Bone marrow (tissue), 2 donors: ENCODE data around the gene CADM4.

Experiments
- DNase-seq, 2 donors: peaks; one replicate each; lab custom pipeline; 2025; lab: John Stamatoyannopoulos, UW

The CADM4 gene

DNA sequence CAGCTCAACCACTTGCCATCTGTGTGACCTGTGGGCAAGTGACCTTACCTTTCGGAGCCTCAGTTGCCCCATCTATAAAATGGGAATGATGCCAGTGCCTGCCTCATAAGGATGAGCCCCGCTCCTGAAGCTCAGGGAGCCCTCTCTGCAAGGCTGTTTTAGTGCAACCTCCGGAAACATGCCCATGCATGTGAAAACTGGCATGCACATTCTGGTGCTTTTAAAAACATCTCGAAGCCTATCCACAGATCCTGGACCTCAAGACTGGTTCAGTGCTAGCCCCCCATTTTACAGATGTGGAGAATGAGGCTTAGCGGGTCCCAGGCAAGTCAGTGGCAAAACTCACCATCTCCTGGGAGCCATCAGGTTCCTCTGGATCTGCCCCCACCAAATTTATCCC, 5.6 kb downstream of the CADM4 start:
- no peak for DNase-seq

DNA sequence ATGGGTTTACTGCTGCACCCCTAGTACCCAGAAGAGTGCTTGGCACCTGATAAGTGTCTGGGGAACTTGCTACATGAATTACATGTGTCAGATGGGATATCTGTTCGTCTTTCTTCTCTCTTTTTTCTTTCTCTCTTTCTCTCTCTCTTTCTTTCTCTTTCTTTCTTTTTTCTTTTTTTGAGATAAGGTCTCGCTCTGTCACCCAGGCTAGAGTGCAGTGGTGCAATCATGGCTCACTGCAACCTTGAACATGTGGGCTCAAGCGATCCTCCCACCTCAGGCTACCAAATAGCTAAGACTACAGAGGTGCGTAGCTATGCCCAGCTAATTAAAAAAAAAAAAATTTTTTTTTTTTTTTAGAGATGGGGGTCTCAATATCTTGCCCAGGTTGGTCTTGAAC, 6.1 kb downstream of the CADM4 start:
- DNase-seq, result no peak

DNA sequence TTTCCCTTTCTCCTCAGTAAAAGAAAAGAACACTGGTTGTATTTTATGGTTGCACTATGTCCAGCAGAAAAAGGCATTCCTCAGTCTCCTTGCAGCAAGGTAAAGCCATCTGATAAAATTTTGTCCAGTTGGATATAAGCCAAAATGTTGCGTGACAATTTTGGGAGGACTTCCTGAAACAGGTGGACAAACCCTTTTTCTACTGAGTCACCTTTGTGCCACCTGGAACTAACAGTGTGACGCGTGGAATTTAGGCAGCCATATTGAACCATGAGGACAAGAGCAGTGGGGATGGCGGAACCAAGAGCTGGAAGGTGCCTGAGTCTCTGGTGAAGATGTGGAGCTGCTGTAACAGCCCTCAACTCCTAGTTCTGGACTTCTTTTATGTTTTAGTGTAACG, 8.2 kb downstream of the CADM4 start:
- no peak for DNase-seq

- DNase-seq, result no peak
These were observed 10.9 kb downstream of the CADM4 start for GRCh38 chr19:43628646-43629326.

- DNase-seq, result no peak
These were observed 12.8 kb downstream of the CADM4 start for GRCh38 chr19:43626838-43627237.

DNA sequence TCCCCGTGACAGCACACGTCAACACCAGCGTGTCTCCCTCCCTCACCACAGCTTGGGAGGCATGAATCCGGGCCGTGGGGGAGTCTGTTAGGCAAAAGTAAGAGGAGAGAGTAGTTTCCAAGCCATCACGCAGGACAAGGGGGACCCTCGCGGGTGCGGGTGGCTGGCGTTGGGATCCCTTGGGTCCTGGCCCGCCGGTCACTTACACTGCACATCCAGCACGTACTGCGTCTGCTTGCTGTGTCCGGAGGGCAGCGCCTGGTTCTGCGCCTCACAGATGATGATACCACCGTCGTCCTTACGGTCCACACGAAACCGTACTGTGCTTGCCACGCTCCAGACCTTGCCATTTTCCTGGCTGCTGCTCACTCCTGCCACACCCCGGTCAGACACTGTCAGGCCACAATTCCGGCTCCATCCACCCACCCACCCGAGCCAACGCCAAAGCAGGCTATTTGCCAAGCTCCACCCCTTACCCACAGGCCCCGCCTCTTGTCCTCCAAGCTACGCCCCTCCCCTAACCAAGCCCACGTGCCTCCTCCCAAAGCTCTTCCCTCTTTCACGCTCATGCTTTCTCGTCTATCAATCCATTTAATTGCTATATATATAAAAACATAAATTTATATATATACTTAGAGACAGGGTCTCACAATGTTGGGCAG, 13.6 kb downstream of the CADM4 start:
- DNase-seq, result no peak

- DNase-seq, result no peak
These were observed 14.7 kb downstream of the CADM4 start for GRCh38 chr19:43624933-43625332.

DNA sequence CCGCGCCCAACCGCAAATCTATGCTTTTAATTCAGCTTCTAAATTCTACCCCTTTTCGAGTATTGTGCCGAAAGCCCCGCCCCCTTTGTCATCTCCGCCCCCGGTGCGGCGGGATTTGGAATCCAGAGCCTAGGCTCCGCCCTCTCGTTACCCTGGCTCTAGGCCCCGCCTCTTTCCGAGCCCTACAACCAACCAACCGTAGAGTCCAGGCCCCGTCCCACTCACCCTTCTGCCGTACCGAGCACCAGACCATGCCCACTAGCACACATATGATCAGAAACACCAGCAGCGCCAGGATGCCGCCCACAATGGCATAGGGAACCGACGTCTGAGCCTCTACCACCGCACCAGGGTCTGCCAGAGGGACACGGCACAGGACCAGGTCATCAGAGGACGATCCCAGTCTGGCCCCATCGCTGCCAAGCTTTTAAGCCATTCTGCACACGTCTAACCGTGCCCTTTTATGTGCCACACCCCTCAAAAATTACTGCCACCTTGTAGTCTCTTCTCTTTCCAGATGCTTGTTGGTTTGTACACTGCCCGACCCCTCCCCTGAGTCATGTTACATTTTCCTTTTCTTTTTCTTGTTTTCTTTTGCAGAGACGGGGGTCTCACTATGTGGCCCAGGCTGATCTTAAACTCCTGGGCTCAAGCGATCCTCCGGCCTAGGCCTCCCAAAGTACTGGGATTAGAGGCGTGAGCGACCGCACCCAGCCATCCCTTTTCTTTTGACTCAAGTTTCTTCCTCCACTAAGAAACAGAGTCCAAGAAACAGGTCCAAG, 15.6 kb downstream of the CADM4 start:
- no peak for DNase-seq

- DNase-seq, result no peak
These were observed 16.7 kb downstream of the CADM4 start for GRCh38 chr19:43622956-43623355.

DNA sequence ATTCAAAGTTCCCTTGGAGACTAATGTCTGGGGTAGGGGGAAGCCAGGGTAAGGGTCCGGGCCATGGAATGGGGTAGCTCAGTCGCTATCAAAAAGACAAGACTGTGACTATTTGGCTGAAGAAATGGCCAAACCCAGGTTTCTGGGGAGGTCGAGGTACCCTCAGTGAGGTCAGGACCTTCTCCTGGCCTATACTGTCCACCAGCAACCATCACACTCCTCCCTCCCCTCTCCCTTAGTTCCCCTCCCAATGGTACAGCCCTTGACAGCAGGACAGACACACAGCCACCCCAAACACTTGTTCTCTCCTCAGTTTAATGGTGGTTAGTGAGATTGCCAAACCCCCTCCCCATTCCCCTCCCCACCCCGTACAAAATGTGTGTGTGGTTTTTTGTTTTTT, 17.6 kb downstream of the CADM4 start:
- DNase-seq, result no peak

DNA sequence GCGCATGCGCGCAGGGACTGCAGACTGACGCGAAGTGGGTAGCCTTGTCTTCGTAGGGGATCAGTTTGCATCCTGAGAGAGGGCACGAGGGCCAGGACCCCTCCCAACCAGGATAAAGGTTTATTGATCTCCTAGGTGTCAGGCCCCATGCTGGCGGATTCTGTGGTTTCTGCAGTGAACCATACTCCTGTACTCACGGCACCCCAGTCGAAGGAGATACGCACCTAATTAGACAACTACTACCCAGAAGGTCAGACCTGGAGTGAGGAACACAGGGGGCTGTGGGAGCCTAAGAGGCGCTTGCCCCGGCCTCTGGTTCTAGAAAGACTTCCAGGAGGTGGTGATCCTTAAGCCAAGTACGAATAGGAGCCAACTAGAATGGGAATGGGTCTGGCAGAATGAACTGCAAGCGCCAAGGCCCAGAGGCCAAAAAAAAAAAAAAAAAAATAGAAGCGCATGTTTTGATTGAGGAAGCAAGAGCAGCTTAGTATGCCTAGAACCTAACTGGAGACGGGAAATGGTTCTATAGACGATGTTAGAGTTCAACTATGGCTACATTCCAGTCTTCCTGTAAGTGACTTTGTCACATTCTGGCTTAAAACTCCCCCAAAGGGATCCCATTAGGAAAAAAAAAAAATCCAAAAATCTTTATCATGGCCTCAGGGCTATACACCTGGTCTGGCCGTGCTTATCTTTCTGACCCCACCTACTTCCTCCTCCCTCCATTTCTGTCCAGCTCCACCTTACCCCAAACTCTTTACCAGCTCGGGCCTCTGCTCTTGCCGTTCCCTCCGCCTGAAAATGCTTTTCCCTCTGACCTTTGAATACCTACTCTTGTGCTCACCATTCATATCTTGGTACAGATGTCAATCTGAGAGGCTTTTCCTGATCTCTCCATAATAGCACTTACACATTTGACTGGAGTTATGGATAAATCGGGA, 19.3 kb downstream of the CADM4 start:
- DNase-seq, result no peak

DNA sequence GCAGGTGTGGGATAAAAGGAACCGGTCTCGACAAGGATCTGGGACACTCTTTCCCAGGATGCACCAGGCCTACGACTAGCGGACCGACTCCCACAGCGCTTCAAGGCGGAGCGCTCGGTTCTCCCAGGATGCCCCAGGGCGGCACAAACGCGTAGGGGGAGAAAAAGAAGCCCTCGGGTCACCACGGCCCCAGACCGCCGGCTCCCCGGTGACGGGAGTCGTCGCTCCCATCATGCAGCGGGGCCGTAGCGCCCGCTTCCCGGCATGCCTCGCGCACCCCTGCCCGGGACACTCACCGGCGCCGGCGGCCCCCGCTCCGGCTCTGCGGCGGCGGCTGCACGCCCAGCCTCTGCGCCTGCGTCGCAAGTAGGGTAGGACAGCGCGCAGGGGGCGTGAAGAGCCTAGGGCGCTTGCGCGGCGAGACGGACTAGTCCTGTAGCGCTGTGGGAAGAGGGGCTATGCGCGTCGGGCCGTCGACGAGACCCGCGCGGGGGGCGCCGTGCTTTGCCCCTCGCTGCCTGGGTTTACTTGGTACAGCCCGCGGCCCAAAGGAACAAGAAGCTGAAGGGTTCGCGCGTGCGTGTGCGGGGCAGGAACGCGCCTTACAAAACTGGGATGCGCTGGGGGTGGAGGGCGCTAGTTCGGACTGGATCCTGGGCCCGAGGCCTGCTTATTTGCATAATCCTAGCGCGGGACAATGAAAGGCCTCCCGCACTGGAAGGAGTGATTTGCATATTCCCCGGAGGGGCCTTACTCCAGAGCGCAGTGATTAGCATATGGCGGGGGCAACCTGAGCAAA, 20.2 kb downstream of the CADM4 start, which contains the start of gene ZNF428:
Gene ZNF428, minus strand, starts transcription at position 368 of the 799 bp plus-strand sequence. CDS start 5,325 bp downstream, outside the sequence.
- peak; percentile 71 to 76 for DNase-seq

DNA sequence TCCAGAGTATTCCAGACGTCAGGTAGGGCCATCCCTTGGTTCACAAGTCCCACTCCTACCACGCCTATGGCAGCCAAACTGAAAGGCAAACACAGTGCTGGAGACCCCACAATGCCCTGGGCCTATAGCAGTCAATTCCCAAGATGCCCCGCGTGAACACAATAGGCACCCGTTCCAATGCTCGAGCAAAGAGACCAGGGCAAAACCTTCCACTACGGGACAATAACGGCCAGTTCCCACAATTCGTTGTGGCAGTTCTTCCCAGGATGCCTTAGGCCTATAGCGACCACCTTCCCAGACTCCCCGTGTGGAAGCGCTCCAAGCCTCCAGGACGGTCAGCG, 20.8 kb downstream of the CADM4 start:
- DNase-seq, result peak in 1 of 2 donors; percentile 59

DNA sequence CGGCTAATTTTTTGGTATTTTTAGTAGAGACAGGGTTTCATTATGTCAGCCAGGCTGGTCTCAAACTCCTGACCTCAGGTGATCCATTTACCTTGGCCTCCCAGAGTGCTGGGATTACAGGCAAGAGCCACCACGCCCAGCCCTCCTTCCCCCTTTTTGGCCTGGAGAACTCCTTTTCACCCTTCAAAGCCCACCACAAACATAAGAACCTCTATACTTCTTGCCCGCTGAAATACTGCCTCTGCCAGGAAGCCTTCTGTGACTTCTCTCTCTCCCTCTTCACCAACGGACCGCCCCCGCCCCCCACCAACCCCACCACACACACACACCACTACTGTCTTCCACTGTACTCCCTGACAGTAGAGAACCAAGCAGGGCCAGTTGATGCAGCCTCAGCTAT, 22.7 kb downstream of the CADM4 start:
- DNase-seq, result no peak

DNA sequence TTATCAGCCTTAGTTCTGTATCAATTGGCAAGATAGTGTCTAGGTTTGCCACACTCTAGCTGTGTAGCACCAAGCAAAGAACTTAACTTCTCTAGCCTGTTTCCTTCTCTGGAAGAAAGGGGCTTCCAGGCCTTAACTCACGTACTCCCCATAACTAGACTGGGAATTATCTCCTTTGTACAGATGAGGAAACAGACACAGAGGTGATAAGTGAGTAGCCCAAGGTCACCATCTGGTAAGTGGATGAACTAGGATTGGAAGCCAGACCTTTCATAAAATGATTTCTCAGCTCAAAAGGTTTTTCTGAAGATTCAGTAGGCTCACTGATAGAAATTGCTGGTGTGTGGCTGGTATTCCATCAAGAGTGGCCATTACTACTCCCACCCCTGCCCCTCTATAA, 23.3 kb downstream of the CADM4 start:
- DNase-seq, result no peak

DNA sequence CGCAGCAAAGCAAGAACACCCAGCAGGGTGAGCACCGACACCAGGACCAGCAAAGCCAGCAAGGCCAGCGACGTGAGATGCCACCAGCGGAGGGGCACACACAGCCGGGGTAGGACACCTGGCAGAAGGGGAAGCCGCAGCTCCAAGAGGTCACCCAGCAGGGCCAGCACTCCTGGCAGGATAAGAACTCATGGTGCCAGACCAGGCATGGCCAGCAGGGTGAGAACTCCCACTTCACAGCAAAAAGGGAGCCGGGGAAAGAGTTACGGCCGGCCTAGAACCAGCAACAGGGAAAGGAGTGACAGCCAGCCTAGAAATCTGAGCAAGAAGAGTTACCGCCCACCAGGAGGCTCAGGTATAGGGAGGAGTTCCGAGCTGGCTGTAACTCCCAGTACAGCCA, 27.3 kb downstream of the CADM4 start:
- no peak for DNase-seq

DNA sequence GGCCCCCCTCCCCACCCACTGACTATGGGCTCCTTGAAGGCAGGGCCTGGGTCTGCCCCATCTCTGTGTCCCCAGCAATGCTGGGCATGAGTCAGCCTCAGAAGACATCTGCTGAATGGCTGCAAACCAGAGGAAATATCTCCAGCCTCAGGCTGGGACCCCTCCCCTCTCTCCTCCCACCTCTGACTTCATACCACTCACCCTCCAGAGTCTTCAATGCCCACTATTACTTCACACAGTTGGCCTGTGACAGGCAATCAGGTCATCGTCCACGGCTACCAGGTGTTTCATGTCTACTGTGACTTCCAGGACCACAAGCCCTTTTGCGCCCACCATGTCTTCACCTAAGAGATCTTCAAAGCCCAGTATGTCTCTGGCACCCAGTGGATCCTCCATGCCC, 27.9 kb downstream of the CADM4 start, which contains the start of gene SRRM5:
Gene SRRM5, plus strand, starts transcription at position 301 of the 400 bp plus-strand sequence. Its CDS starts 34 bp downstream, at position 335.
- DNase-seq, result no peak

DNA sequence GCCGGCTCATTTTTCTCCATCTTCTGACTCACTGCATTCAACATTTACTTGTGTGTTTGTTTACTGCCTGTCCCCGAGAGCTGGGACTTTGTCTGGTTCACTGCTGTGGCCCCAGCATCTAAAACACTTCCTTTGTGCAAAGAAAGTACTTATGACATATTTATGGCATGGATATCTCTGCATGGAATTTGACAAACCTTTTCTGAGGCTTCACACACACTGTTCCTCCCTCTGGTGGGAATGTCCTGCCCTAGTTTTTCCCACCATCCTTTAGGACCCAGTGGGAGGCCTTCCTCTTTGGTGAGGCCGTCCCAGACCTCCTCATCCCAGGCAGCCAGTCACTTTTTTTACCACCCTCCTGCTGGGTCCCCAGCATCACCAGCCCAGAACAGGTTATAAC, 29.2 kb downstream of the CADM4 start:
- DNase-seq, result no peak

GRCh38 chr19:43609872-43610271, 29.8 kb downstream of the CADM4 start:
- DNase-seq, result no peak

DNA sequence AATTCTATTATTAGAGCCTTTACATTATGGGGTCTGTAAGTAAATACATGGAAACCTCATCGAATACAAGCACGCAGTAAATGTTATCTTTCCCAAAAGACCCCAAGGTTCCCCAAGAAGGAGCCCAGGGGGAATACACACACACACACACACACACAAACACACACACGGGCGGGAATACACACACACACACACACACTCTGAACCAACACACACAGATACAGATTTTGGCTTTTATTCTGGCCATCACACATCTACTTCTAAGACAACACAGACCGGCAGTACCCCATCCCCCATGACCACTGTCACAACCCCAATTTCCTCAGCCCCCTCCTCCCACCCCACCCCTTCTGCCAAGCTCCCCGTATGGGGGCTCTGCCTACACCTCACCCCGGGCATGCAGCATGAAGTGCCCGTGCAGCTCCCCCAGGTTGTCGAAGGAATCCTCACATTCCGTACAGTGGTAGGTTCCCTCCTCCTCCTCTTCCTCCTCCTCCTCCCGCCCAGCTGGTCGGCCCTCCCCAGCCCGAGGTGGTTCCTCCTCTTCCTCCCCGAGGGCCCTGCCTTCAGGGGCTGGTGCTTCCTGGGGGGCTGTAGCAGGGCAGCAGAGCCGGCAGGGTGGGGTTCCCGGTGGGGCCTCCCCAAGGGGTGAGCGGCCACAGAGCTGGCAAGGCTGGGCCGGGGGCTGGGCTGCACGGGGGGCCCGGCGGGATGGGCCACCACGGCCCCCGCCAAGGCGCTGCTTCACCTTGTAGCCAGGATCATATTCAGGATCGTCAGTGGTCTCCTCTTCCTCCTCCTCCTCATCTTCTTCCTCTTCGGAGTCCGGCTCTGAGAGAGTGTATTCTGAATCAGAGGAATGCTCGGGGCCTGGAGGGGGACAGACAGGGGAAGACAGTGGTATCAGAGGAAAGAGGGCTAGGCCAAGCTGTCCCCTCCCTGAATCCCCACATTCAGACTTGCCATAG, 32.1 kb downstream of the CADM4 start:
- DNase-seq, result no peak
